OCI-LY7 (cell line): Measurements from ENCODE around the gene RASAL3. TPM values are rescaled to one million over a fixed set of nuclear protein-coding genes. Genes with fewer than 3 reads are reported as not detected.
"Not testable (repeated sequence)": the region's sequence is repeated elsewhere in the genome, so short reads cannot be mapped to it uniquely, and the experiment has no call there.

Experiments used
- BruUV-seq: library from RNA; stranded (reverse); fragments of 400-500 nt; replicated peaks from 2 replicates; lab custom pipeline; 2021; lab: Mats Ljungman, UMichigan
- CTCF ChIA-PET: fragments of 300-600 bp; sonication (Branson Sonifier 250); formaldehyde crosslinking; loops from one replicate; lab custom pipeline; 2022; ENCODE audit warnings: antibody characterized with exemption; ENCODE audit not compliant: unreplicated experiment; lab: Charles Lee
- POLR2A ChIA-PET: fragments of 300-600 bp; sonication (Branson Sonifier 250); formaldehyde crosslinking; loops from one replicate; lab custom pipeline; 2022; ENCODE audit warnings: antibody characterized with exemption; lab: Charles Lee
- DNase-seq: peaks from one replicate; pipeline ENCODE4 v3.0.0-alpha.2; 2015; ENCODE audit warnings: low spot score
- H2AFZ ChIP-seq: fragments of 200-600 bp; sonication (generic), shearing (Covaris generic); 2 replicates; pipeline ENCODE4 v1.6.1; 2014; ENCODE audit warnings: mild to moderate bottlenecking, antibody characterized with exemption, low read length, moderate library complexity
- H3K27ac ChIP-seq: fragments of 200-600 bp; sonication (generic); 2 replicates; pipeline ENCODE4 v1.5.1; 2014; ENCODE audit warnings: mixed run types, low read depth, mild to moderate bottlenecking, moderate library complexity, low read length, inconsistent platforms; ENCODE audit not compliant: poor library complexity, severe bottlenecking
- H3K36me3 ChIP-seq: fragments of 200-600 bp; sonication (generic); 2 replicates; pipeline ENCODE4 v1.6.1; 2014; ENCODE audit warnings: mild to moderate bottlenecking, antibody characterized with exemption, low read length, moderate library complexity, mixed read lengths; ENCODE audit not compliant: insufficient read depth
- H3K4me1 ChIP-seq: fragments of 200-600 bp; sonication (generic); 2 replicates; pipeline ENCODE4 v1.5.1; 2014; ENCODE audit warnings: mild to moderate bottlenecking, low read length; ENCODE audit not compliant: insufficient read depth, poor library complexity, severe bottlenecking
- H3K4me2 ChIP-seq: fragments of 200-600 bp; sonication (generic); 2 replicates; pipeline ENCODE4 v1.6.1; 2014; ENCODE audit warnings: mild to moderate bottlenecking, low read length
- H3K4me3 ChIP-seq: fragments of 200-600 bp; sonication (generic); 2 replicates; pipeline ENCODE4 v1.5.1; 2014; ENCODE audit warnings: mild to moderate bottlenecking, low read depth, low read length; ENCODE audit not compliant: poor library complexity, severe bottlenecking
- H3K79me2 ChIP-seq: fragments of 200-600 bp; sonication (generic); 2 replicates; pipeline ENCODE4 v1.6.1; 2016; ENCODE audit warnings: low read depth, mild to moderate bottlenecking, low read length, moderate library complexity, mixed read lengths; ENCODE audit not compliant: insufficient read depth
- H3K9me2 ChIP-seq: fragments of 200-600 bp; sonication (generic); 2 replicates; pipeline ENCODE4 v1.6.1; 2016; ENCODE audit warnings: mild to moderate bottlenecking, low read length, mixed read lengths; ENCODE audit not compliant: insufficient read depth
- H3K9me3 ChIP-seq: fragments of 200-600 bp; sonication (generic); 2 replicates; pipeline ENCODE4 v1.6.1; 2014; ENCODE audit warnings: mild to moderate bottlenecking, mixed run types, low read length, mixed read lengths
- H4K20me1 ChIP-seq: fragments of 200-600 bp; sonication (generic); 2 replicates; pipeline ENCODE4 v1.6.1; 2014; ENCODE audit warnings: mild to moderate bottlenecking, antibody characterized with exemption, low read length, moderate library complexity, mixed read lengths; ENCODE audit not compliant: insufficient read depth
- CTCF ChIP-seq: fragments of 200-600 bp; sonication (generic); conservative IDR thresholded peaks from 2 replicates; pipeline ENCODE4 v1.5.1; 2014; ENCODE audit warnings: mild to moderate bottlenecking, antibody characterized with exemption, low read length, moderate library complexity, mixed read lengths
- EZH2phosphoT487 ChIP-seq: fragments of 200-600 bp; sonication (generic); IDR thresholded peaks from 2 replicates; pipeline ENCODE4 v1.6.1; 2018; ENCODE audit warnings: low read depth, borderline replicate concordance, mild to moderate bottlenecking, mixed run types, antibody characterized with exemption, low read length, moderate library complexity, mixed read lengths
- intact Hi-C: fragments of 100-400 bp; cut with micrococcal nuclease; formaldehyde crosslinking; loops from one replicate; pipeline ENCODE4 v1.10.0; 2022; ENCODE audit not compliant: unreplicated experiment
- total RNA-seq, 2 experiments: library from RNA; depleted of rRNA in 1 of 2; stranded (reverse); fragments of >200 nt in 1 of 2; shearing (Covaris generic) in 1 of 2; gene quantifications; 2 replicates each; pipeline ENCODE4 v1.2.3, GENCODE V29; 2014 to 2022

The RASAL3 gene
- total RNA-seq, 2 experiments from 2014 or later = 28.3 to 53.3 TPM

- ChIA-PET CTCF (interaction anchor here (0.9 to 2.1 kb wide), 2 partner anchors 33 to 138 kb away, joined by 3 to 11 read pairs; no protein-coding TSS in a partner anchor), POLR2A (interaction anchor here (0.6 to 2.2 kb wide), 5 partner anchors 13 to 726 kb away, joined by 3 to 12 read pairs (median 4); partner anchors contain the start of gene AKAP8)
- H3K4me1 ChIP-seq = peaks cover 28% of the 10 kb centered on the region
- H2AFZ ChIP-seq = peak overlapping the region; percentile 34; the same call in 1 of the 2 replicates
- no peak for DNase-seq
- intact Hi-C loops = loop anchor here (2.0 to 5.0 kb wide), 2 partner anchors 39 to 86 kb away; partner anchors contain the start of genes AKAP8 and BRD4
- peak overlapping the region; percentile 78 for H3K4me2 ChIP-seq
- BruUV-seq = no TSS peak
- peaks cover 51% of the 10 kb centered on the region for H3K79me2 ChIP-seq
- H3K27ac ChIP-seq = peak overlapping the region; percentile 69
- no peak for TF ChIP-seq EZH2phosphoT487
- H3K36me3 ChIP-seq = peaks cover 44% of the 10 kb centered on the region
- H3K9me3 ChIP-seq = no peaks in the 10 kb centered on the region
- peaks cover 19% of the 10 kb centered on the region; the same call in 1 of the 2 replicates for H4K20me1 ChIP-seq
- peak overlapping the region; percentile 84 for H3K4me3 ChIP-seq
- no peaks in the 10 kb centered on the region for H3K9me2 ChIP-seq
Measured at GRCh38 chr19:15418231-15418578, 46.1 kb downstream of the RASAL3 start.

- Histone ChIP-seq H2AFZ (no peak overlapping the region), H3K4me2 (peak overlapping the region; percentile 78), H4K20me1 (peaks cover 23% of the 10 kb centered on the region), H3K9me3 (no peaks in the 10 kb centered on the region), H3K79me2 (peaks cover 56% of the 10 kb centered on the region), H3K4me3 (peak overlapping the region; percentile 84), H3K27ac (peak overlapping the region; percentile 69), H3K36me3 (peaks cover 43% of the 10 kb centered on the region), H3K4me1 (peaks cover 32% of the 10 kb centered on the region), H3K9me2 (no peaks in the 10 kb centered on the region)
- BruUV-seq = no TSS peak
- TF ChIP-seq CTCF (no peak), EZH2phosphoT487 (no peak)
- CTCF ChIA-PET = no interaction called here
- POLR2A ChIA-PET = interaction anchor here (1.6 to 2.2 kb wide), 2 partner anchors 19 to 38 kb away, joined by 4 to 12 read pairs; partner anchors contain the start of gene AKAP8
- peak; percentile 5 for DNase-seq
- intact Hi-C loops = loop anchor here (2.0 to 5.0 kb wide), 2 partner anchors 39 to 85 kb away; partner anchors contain the start of genes AKAP8 and BRD4
Measured at GRCh38 chr19:15417699-15418098, 46.6 kb downstream of the RASAL3 start.

- TF ChIP-seq EZH2phosphoT487 = no peak
- TF ChIP-seq CTCF = no peak
- H3K79me2 ChIP-seq = peaks cover 89% of the 10 kb centered on the region
- intact Hi-C loops = no loop called here
- ChIA-PET POLR2A (interaction anchor here (0.6 kb wide), 1 partner anchor 32 kb away, joined by 3 read pairs; no protein-coding TSS in a partner anchor), CTCF (no interaction called here)
- DNase-seq = no peak
- H3K9me3 ChIP-seq = no peaks in the 10 kb centered on the region
- H3K27ac ChIP-seq = no peak overlapping the region
- H3K4me1 ChIP-seq = peaks cover 24% of the 10 kb centered on the region
- BruUV-seq = no TSS peak
- peaks cover 71% of the 10 kb centered on the region for H3K36me3 ChIP-seq
- H4K20me1 ChIP-seq = peaks cover 21% of the 10 kb centered on the region
- H2AFZ ChIP-seq = no peak overlapping the region
- H3K4me2 ChIP-seq = no peak overlapping the region
- H3K9me2 ChIP-seq = no peaks in the 10 kb centered on the region
- H3K4me3 ChIP-seq = no peak overlapping the region
Measured at GRCh38 chr19:15412832-15413231, 51.5 kb downstream of the RASAL3 start.

GRCh38 chr19:15411351-15411750 is 53.0 kb downstream of the RASAL3 start:
- peaks cover 89% of the 10 kb centered on the region for H3K79me2 ChIP-seq

More at GRCh38 chr19:15411351-15411750, 53.0 kb downstream of the RASAL3 start:
- H3K4me3 ChIP-seq, intact Hi-C loops, H3K4me2 ChIP-seq, H3K9me2 ChIP-seq, POLR2A ChIA-PET, BruUV-seq, H3K9me3 ChIP-seq, H3K27ac ChIP-seq, H2AFZ ChIP-seq, CTCF ChIA-PET, H3K4me1 ChIP-seq, DNase-seq: not testable (repeated sequence)
- H4K20me1 ChIP-seq = peaks cover 11% of the 10 kb centered on the region
- H3K36me3 ChIP-seq = peaks cover 74% of the 10 kb centered on the region
